ENCODE data around the gene C16orf96. TPM values are rescaled to one million over a fixed set of nuclear protein-coding genes. Genes with fewer than 3 reads are reported as not detected.

The C16orf96 gene
- total RNA-seq, 1 donor from 2014 or later: 0.52 TPM

DNA sequence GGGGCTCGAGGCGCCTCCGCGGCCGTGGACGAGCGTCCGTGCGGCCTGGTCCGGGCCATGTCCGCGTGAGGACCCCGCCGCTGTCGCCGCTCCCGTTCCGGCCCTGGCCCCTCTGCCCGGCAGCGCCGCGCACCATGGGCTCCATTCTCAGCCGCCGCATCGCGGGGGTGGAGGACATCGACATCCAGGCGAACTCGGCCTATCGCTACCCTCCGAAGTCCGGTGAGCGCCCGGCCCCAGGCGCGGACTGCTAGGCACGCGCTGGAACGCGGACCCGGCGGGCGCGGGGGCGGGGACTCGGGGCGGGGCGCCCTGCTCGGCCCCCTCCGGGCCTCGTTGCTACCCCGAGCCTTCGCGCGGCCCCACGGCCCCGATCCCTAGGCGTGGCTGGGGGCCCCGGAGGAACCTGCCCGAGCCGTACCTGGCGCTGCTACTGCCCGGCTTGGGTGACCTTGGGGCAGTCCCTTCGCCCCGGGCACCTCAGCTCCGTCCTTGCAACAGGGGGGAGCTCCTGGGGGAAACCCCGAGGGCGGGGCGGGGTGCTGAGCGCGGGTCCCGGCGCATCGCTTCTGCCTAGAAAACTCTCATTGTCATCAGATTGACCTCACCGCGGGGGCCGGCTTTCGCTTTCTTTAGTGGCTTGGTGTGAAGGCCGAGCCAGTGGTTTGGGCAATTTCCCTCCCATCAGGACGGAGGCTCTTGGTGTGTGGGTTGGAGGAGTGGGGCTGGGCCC is 68.9 kb downstream of the C16orf96 start:
- Histone ChIP-seq H3K36me3 (ENCODE audit: control insufficient read depth in 3 of 3, insufficient read depth in 3 of 3, low read length in 3 of 3) (peaks cover 0 to 3% (median 0%) of the 10 kb centered on the region in 3 donors), H3K27ac (ENCODE audit: low read depth, low read length) (peak overlapping the region; percentile 97), H3K27me3 (ENCODE audit: control insufficient read depth in 3 of 3, insufficient read depth in 3 of 3, low read length in 3 of 3) (no peaks in the 10 kb centered on the region), H3K4me3 (ENCODE audit: low read length in 3 of 3) (peak overlapping the region; percentile 88 to 95 (median 92)), H3K9ac (ENCODE audit: low read depth in 1 of 3, low read length in 3 of 3) (peak overlapping the region; percentile 95 to 98 (median 95)), H3K4me1 (ENCODE audit: control insufficient read depth in 3 of 3, insufficient read depth in 3 of 3, low read length in 3 of 3) (peaks cover 21 to 30% (median 22%) of the 10 kb centered on the region in 3 donors), H3K9me3 (ENCODE audit: control insufficient read depth in 3 of 3, low read length in 3 of 3) (no peaks in the 10 kb centered on the region)

GRCh38 chr16:4625560-4626159 is 69.5 kb downstream of the C16orf96 start:
- H3K27me3 ChIP-seq (ENCODE audit: control insufficient read depth in 3 of 3, insufficient read depth in 3 of 3, low read length in 3 of 3): no peaks in the 10 kb centered on the region
- H3K9me3 ChIP-seq (ENCODE audit: control insufficient read depth in 3 of 3, low read length in 3 of 3): no peaks in the 10 kb centered on the region
- peak overlapping the region; percentile 95 to 98 (median 95) for H3K9ac ChIP-seq (ENCODE audit: low read depth in 1 of 3, low read length in 3 of 3)
- peak overlapping the region; percentile 88 to 95 (median 92) for H3K4me3 ChIP-seq (ENCODE audit: low read length in 3 of 3)
- H3K36me3 ChIP-seq (ENCODE audit: control insufficient read depth in 3 of 3, insufficient read depth in 3 of 3, low read length in 3 of 3): peaks cover 0 to 3% (median 0%) of the 10 kb centered on the region in 3 donors
- H3K4me1 ChIP-seq (ENCODE audit: control insufficient read depth in 3 of 3, insufficient read depth in 3 of 3, low read length in 3 of 3): peaks cover 21 to 30% (median 22%) of the 10 kb centered on the region in 3 donors
- peak overlapping the region; percentile 97 for H3K27ac ChIP-seq (ENCODE audit: low read depth, low read length)

DNA sequence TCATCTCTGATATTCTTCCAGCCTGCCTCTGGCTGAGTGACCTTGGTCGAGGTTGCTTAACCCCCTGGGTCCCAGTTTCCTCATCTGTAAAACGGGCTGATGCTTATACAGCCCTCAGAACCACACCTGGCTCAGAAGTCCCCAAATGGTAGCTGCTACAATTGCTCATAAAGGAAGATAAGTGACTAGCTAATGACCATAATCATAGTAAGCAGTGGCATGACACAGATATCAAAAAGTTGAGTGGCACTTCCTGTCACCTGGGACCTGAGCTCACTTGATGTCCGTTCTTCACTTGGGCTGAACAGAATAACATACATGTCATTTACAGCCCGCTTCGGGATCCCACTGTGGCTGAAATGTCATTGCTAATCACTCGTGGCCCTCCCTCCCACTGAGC is 70.3 kb downstream of the C16orf96 start:
- peak overlapping the region; percentile 88 to 95 (median 92) for H3K4me3 ChIP-seq (ENCODE audit: low read length in 3 of 3)
- H3K27ac ChIP-seq (ENCODE audit: low read depth, low read length): no peak overlapping the region

GRCh38 chr16:4628283-4628682 is 72.1 kb downstream of the C16orf96 start:
- no peak overlapping the region for H3K9ac ChIP-seq (ENCODE audit: low read depth in 1 of 3, low read length in 3 of 3)
- H3K4me1 ChIP-seq (ENCODE audit: control insufficient read depth in 3 of 3, insufficient read depth in 3 of 3, low read length in 3 of 3): peaks cover 21 to 28% (median 22%) of the 10 kb centered on the region in 3 donors
- H3K27me3 ChIP-seq (ENCODE audit: control insufficient read depth in 3 of 3, insufficient read depth in 3 of 3, low read length in 3 of 3): no peaks in the 10 kb centered on the region
- H3K9me3 ChIP-seq (ENCODE audit: control insufficient read depth in 3 of 3, low read length in 3 of 3): no peaks in the 10 kb centered on the region
- no peak overlapping the region for H3K4me3 ChIP-seq (ENCODE audit: low read length in 3 of 3)
- H3K36me3 ChIP-seq (ENCODE audit: control insufficient read depth in 3 of 3, insufficient read depth in 3 of 3, low read length in 3 of 3): peaks cover 0 to 3% (median 0%) of the 10 kb centered on the region in 3 donors
- H3K27ac ChIP-seq (ENCODE audit: low read depth, low read length): no peak overlapping the region

More for the DNA sequence above, 70.3 kb downstream of the C16orf96 start:
- Histone ChIP-seq H3K36me3 (ENCODE audit: control insufficient read depth in 3 of 3, insufficient read depth in 3 of 3, low read length in 3 of 3) (peaks cover 0 to 3% (median 0%) of the 10 kb centered on the region in 3 donors), H3K27me3 (ENCODE audit: control insufficient read depth in 3 of 3, insufficient read depth in 3 of 3, low read length in 3 of 3) (no peaks in the 10 kb centered on the region), H3K4me1 (ENCODE audit: control insufficient read depth in 3 of 3, insufficient read depth in 3 of 3, low read length in 3 of 3) (peaks cover 21 to 30% (median 22%) of the 10 kb centered on the region in 3 donors), H3K9ac (ENCODE audit: low read depth in 1 of 3, low read length in 3 of 3) (peak overlapping the region; percentile 95 to 98 (median 95)), H3K9me3 (ENCODE audit: control insufficient read depth in 3 of 3, low read length in 3 of 3) (no peaks in the 10 kb centered on the region)

GRCh38 chr16:4631444-4631843 is 75.3 kb downstream of the C16orf96 start:
- Histone ChIP-seq H3K27ac (ENCODE audit: low read depth, low read length) (no peak overlapping the region), H3K4me1 (ENCODE audit: control insufficient read depth in 3 of 3, insufficient read depth in 3 of 3, low read length in 3 of 3) (peaks cover 4 to 7% (median 5%) of the 10 kb centered on the region in 3 donors), H3K9me3 (ENCODE audit: control insufficient read depth in 3 of 3, low read length in 3 of 3) (no peaks in the 10 kb centered on the region), H3K9ac (ENCODE audit: low read depth in 1 of 3, low read length in 3 of 3) (no peak overlapping the region), H3K4me3 (ENCODE audit: low read length in 3 of 3) (no peak overlapping the region), H3K36me3 (ENCODE audit: control insufficient read depth in 3 of 3, insufficient read depth in 3 of 3, low read length in 3 of 3) (peaks cover 4 to 8% (median 5%) of the 10 kb centered on the region in 3 donors), H3K27me3 (ENCODE audit: control insufficient read depth in 3 of 3, insufficient read depth in 3 of 3, low read length in 3 of 3) (no peaks in the 10 kb centered on the region)

GRCh38 chr16:4633910-4634635 is 77.9 kb downstream of the C16orf96 start:
- Histone ChIP-seq H3K27ac (ENCODE audit: low read depth, low read length) (no peak overlapping the region), H3K4me1 (ENCODE audit: control insufficient read depth in 3 of 3, insufficient read depth in 3 of 3, low read length in 3 of 3) (peaks cover 0 to 8% (median 4%) of the 10 kb centered on the region in 3 donors), H3K9me3 (ENCODE audit: control insufficient read depth in 3 of 3, low read length in 3 of 3) (no peaks in the 10 kb centered on the region), H3K36me3 (ENCODE audit: control insufficient read depth in 3 of 3, insufficient read depth in 3 of 3, low read length in 3 of 3) (peaks cover 5 to 8% (median 5%) of the 10 kb centered on the region in 3 donors), H3K27me3 (ENCODE audit: control insufficient read depth in 3 of 3, insufficient read depth in 3 of 3, low read length in 3 of 3) (no peaks in the 10 kb centered on the region), H3K4me3 (ENCODE audit: low read length in 3 of 3) (no peak overlapping the region), H3K9ac (ENCODE audit: low read depth in 1 of 3, low read length in 3 of 3) (no peak overlapping the region)

- Histone ChIP-seq H3K9me3 (ENCODE audit: control insufficient read depth in 3 of 3, low read length in 3 of 3) (no peaks in the 10 kb centered on the region), H3K4me1 (ENCODE audit: control insufficient read depth in 3 of 3, insufficient read depth in 3 of 3, low read length in 3 of 3) (peaks cover 1 to 8% (median 4%) of the 10 kb centered on the region in 3 donors), H3K4me3 (ENCODE audit: low read length in 3 of 3) (no peak overlapping the region), H3K9ac (ENCODE audit: low read depth in 1 of 3, low read length in 3 of 3) (no peak overlapping the region), H3K27ac (ENCODE audit: low read depth, low read length) (no peak overlapping the region), H3K36me3 (ENCODE audit: control insufficient read depth in 3 of 3, insufficient read depth in 3 of 3, low read length in 3 of 3) (peaks cover 5 to 8% (median 5%) of the 10 kb centered on the region in 3 donors), H3K27me3 (ENCODE audit: control insufficient read depth in 3 of 3, insufficient read depth in 3 of 3, low read length in 3 of 3) (no peaks in the 10 kb centered on the region)
Observed at GRCh38 chr16:4634768-4635167, 78.6 kb downstream of the C16orf96 start.

- Histone ChIP-seq H3K27ac (ENCODE audit: low read depth, low read length) (no peak overlapping the region), H3K9ac (ENCODE audit: low read depth in 1 of 3, low read length in 3 of 3) (no peak overlapping the region), H3K36me3 (ENCODE audit: control insufficient read depth in 3 of 3, insufficient read depth in 3 of 3, low read length in 3 of 3) (peaks cover 5 to 8% (median 7%) of the 10 kb centered on the region in 3 donors), H3K9me3 (ENCODE audit: control insufficient read depth in 3 of 3, low read length in 3 of 3) (no peaks in the 10 kb centered on the region), H3K27me3 (ENCODE audit: control insufficient read depth in 3 of 3, insufficient read depth in 3 of 3, low read length in 3 of 3) (no peaks in the 10 kb centered on the region), H3K4me1 (ENCODE audit: control insufficient read depth in 3 of 3, insufficient read depth in 3 of 3, low read length in 3 of 3) (peaks cover 2 to 21% (median 4%) of the 10 kb centered on the region in 3 donors), H3K4me3 (ENCODE audit: low read length in 3 of 3) (no peak overlapping the region)
Observed at GRCh38 chr16:4636196-4636595, 80.1 kb downstream of the C16orf96 start.

- H3K27ac ChIP-seq (ENCODE audit: low read depth, low read length): peak overlapping the region; percentile 58
- peak overlapping the region in 2 of 3 donors; percentile 38 to 60 for H3K9ac ChIP-seq (ENCODE audit: low read depth in 1 of 3, low read length in 3 of 3)
- H3K4me1 ChIP-seq (ENCODE audit: control insufficient read depth in 3 of 3, insufficient read depth in 3 of 3, low read length in 3 of 3): peaks cover 2 to 22% (median 4%) of the 10 kb centered on the region in 3 donors
- peak overlapping the region in 2 of 3 donors; percentile 29 to 36 for H3K4me3 ChIP-seq (ENCODE audit: low read length in 3 of 3)
- H3K36me3 ChIP-seq (ENCODE audit: control insufficient read depth in 3 of 3, insufficient read depth in 3 of 3, low read length in 3 of 3): peaks cover 5 to 8% (median 7%) of the 10 kb centered on the region in 3 donors
- H3K27me3 ChIP-seq (ENCODE audit: control insufficient read depth in 3 of 3, insufficient read depth in 3 of 3, low read length in 3 of 3): no peaks in the 10 kb centered on the region
- H3K9me3 ChIP-seq (ENCODE audit: control insufficient read depth in 3 of 3, low read length in 3 of 3): no peaks in the 10 kb centered on the region
Observed at GRCh38 chr16:4637501-4638166, 81.5 kb downstream of the C16orf96 start.

Data from skeletal muscle tissue (tissue), 4 donors.